Mesothelial cell of epicardium (in vitro differentiated cells): ENCODE data around the gene UFD1. TPM values are rescaled to one million over a fixed set of nuclear protein-coding genes. Genes with fewer than 3 reads are reported as not detected.

ENCODE experiments used
- DNase-seq, 2 experiments: peaks; one replicate each; pipeline ENCODE4 v3.0.0; 2021; ENCODE audit warnings: low spot score in 2 of 2; ENCODE audit not compliant: unreplicated experiment in 2 of 2
- H3K27ac Mint-ChIP-seq: 2 replicates; pipeline ENCODE4 v1.8.0; 2021; ENCODE audit warnings: mixed read lengths
- H3K27me3 Mint-ChIP-seq: 2 replicates; pipeline ENCODE4 v1.8.0; 2021; ENCODE audit warnings: low read depth, mixed read lengths
- H3K36me3 Mint-ChIP-seq: 2 replicates; pipeline ENCODE4 v1.8.0; 2021; ENCODE audit warnings: mixed read lengths
- H3K4me1 Mint-ChIP-seq: 2 replicates; pipeline ENCODE4 v1.8.0; 2021; ENCODE audit warnings: mixed read lengths
- H3K4me3 Mint-ChIP-seq: 2 replicates; pipeline ENCODE4 v1.8.0; 2021; ENCODE audit warnings: mild to moderate bottlenecking, moderate library complexity, mixed read lengths
- H3K9me3 Mint-ChIP-seq: 2 replicates; pipeline ENCODE4 v1.8.0; 2021; ENCODE audit warnings: mixed read lengths
- CTCF ChIP-seq: fragments of 200-600 bp; sonication (generic); IDR thresholded peaks from one replicate; pipeline ENCODE4 v1.5.0; 2021; ENCODE audit warnings: antibody characterized with exemption; ENCODE audit not compliant: unreplicated experiment
- total RNA-seq: library from RNA; stranded (reverse); gene quantifications from 3 replicates; pipeline ENCODE4 v1.2.1, GENCODE V29; 2021

The UFD1 gene
- total RNA-seq, 1 donor from 2014 or later = 38.8 TPM

GRCh38 chr22:19525666-19526065 is 46.7 kb upstream of the UFD1 start:
- peaks cover 65% of the 10 kb centered on the region for H3K27me3 Mint-ChIP-seq
- H3K4me3 Mint-ChIP-seq = no peak overlapping the region
- DNase-seq = no peak
- no peak for TF ChIP-seq CTCF
- H3K27ac Mint-ChIP-seq = no peak overlapping the region
- peaks cover 12% of the 10 kb centered on the region for H3K4me1 Mint-ChIP-seq
- H3K9me3 Mint-ChIP-seq = no peaks in the 10 kb centered on the region
- no peaks in the 10 kb centered on the region for H3K36me3 Mint-ChIP-seq

- peaks cover 60% of the 10 kb centered on the region for H3K27me3 Mint-ChIP-seq
- H3K9me3 Mint-ChIP-seq = no peaks in the 10 kb centered on the region
- H3K36me3 Mint-ChIP-seq = no peaks in the 10 kb centered on the region
- DNase-seq = no peak
- H3K4me1 Mint-ChIP-seq = peaks cover 12% of the 10 kb centered on the region
- TF ChIP-seq CTCF = no peak
- H3K27ac Mint-ChIP-seq = no peak overlapping the region
- peak overlapping the region; percentile 60 for H3K4me3 Mint-ChIP-seq
Measured at GRCh38 chr22:19525116-19525660, 46.2 kb upstream of the UFD1 start.

GRCh38 chr22:19524170-19525115 is 45.5 kb upstream of the UFD1 start, which contains the start of gene CLDN5:
Gene CLDN5, minus strand, starts transcription at chr22:19524410. Its CDS starts 155 bp downstream, at chr22:19524255.
- peak within 1 kb of the TSS; percentile 63 for H3K4me3 Mint-ChIP-seq
- no peaks in the 10 kb centered on the region for H3K9me3 Mint-ChIP-seq
- H3K27ac Mint-ChIP-seq = no peak within 1 kb of the TSS
- no peak for TF ChIP-seq CTCF
- H3K27me3 Mint-ChIP-seq = peaks cover 59% of the 10 kb centered on the region
- no peak for DNase-seq
- H3K4me1 Mint-ChIP-seq = peaks cover 12% of the 10 kb centered on the region
- H3K36me3 Mint-ChIP-seq = no peaks in the 10 kb centered on the region

- H3K9me3 Mint-ChIP-seq = no peaks in the 10 kb centered on the region
- H3K27ac Mint-ChIP-seq = no peak overlapping the region
- peaks cover 12% of the 10 kb centered on the region for H3K4me1 Mint-ChIP-seq
- H3K36me3 Mint-ChIP-seq = no peaks in the 10 kb centered on the region
- H3K27me3 Mint-ChIP-seq = peaks cover 59% of the 10 kb centered on the region
- TF ChIP-seq CTCF = no peak
- DNase-seq = no peak
- peak overlapping the region; percentile 63 for H3K4me3 Mint-ChIP-seq
Measured at GRCh38 chr22:19523240-19524169, 44.5 kb upstream of the UFD1 start.

GRCh38 chr22:19522881-19523239 is 43.9 kb upstream of the UFD1 start:
- Mint-ChIP-seq H3K27me3 (peaks cover 59% of the 10 kb centered on the region), H3K27ac (no peak overlapping the region), H3K36me3 (no peaks in the 10 kb centered on the region), H3K4me3 (peak overlapping the region; percentile 47), H3K4me1 (peaks cover 12% of the 10 kb centered on the region), H3K9me3 (no peaks in the 10 kb centered on the region)
- no peak for TF ChIP-seq CTCF
- DNase-seq = no peak
